ENCODE measurements around the gene DNM2. TPM values are rescaled to one million over a fixed set of nuclear protein-coding genes. Genes with fewer than 3 reads are reported as not detected.
"Not testable (repeated sequence)": the region's sequence is repeated elsewhere in the genome, so short reads cannot be mapped to it uniquely, and the experiment has no call there.

DNM2 gene
- total RNA-seq, 4 donors from 2014 or later, result 469 to 1,152 (median 585) TPM

DNA sequence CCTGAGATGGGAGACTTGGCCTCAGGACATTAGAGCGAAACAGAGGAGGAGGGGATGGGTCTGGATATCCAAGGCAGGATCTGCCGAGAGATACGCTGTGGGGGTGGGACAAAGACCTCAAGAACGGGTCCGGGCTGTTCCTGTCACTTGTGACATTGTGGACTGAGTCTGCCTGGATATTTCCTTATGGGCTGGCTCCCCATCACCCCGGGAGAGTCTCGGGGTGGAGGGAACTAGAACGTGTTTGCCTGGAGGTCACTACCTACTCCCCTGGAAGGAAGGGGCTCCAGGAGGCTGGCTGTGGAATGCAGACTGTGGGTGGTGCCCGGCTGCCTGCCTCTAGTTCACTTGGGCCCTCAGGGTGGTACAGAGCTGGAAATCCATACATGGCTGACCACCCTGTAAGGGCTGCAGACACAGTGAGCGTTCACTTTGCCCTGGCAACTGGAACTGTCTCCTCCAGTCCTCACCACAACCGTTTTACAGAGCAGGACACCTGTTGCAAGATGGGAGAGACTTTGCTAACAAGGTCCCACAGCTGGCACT lies 26.4 kb downstream of the DNM2 start:
- 47% methylated on average over 11 of the region's 11 CpGs; no CpG with 5 or more reads in 1 of the 2 donors for WGBS, 2 donors (ENCODE audit: low coverage in 1 of 2)
- Histone ChIP-seq H3K27ac (peak overlapping the region; percentile 86 to 88 (median 87)), H3K9me3 (no peaks in the 10 kb centered on the region), H3K4me3 (peak overlapping the region in 1 of 4 donors; percentile 17), H3K36me3 (no peaks in the 10 kb centered on the region), H3K27me3 (no peaks in the 10 kb centered on the region), H3K4me1 (peaks cover 41 to 98% (median 89%) of the 10 kb centered on the region in 4 donors)
- intact Hi-C loops (cut with DNase I; ENCODE audit: low total_unique reads), result no loop called here
- in situ Hi-C loops (cut with MboI; ENCODE audit: low pct_ligation_motif_present in 1 of 4, low pct_unique_long_range_greater_than_20kb in 1 of 4, low sequenced_read_pairs in 3 of 4), result no loop called here
- TF ChIP-seq POLR2A (IDR thresholded peaks at IDR 0.05) (no peak), POLR2AphosphoS5 (IDR thresholded peaks at IDR 0.05) (no peak), EP300 (IDR thresholded peaks at IDR 0.05; ENCODE audit: low read depth) (no peak)
- TF ChIP-seq, protein P1, sequence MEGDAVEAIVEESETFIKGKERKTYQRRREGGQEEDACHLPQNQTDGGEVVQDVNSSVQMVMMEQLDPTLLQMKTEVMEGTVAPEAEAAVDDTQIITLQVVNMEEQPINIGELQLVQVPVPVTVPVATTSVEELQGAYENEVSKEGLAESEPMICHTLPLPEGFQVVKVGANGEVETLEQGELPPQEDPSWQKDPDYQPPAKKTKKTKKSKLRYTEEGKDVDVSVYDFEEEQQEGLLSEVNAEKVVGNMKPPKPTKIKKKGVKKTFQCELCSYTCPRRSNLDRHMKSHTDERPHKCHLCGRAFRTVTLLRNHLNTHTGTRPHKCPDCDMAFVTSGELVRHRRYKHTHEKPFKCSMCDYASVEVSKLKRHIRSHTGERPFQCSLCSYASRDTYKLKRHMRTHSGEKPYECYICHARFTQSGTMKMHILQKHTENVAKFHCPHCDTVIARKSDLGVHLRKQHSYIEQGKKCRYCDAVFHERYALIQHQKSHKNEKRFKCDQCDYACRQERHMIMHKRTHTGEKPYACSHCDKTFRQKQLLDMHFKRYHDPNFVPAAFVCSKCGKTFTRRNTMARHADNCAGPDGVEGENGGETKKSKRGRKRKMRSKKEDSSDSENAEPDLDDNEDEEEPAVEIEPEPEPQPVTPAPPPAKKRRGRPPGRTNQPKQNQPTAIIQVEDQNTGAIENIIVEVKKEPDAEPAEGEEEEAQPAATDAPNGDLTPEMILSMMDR (IDR thresholded peaks at IDR 0.05), result no peak
- DNase-seq, result no peak

DNA sequence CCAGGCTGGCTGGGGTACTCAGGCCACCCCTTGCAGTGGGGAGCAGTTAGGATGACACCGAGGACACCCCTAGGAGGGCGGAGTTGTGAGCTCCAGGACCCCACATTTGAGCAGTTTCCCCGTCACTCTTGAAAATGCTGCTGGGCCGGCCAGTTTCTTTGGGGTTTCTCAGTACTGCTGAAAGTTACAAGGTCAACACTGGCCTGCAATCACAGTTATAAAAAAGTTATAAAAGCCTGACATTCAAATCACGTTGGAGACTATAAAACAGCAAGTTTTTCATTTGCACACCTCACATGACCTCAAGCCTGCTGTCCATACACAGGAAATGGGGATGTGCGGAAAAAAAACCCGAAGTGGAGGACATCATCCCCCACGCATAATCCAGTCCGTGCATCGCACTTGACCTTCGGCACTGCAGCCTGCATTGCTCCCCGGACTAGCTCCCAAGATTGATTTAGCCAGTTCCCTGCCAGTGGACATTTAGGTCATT lies 27.0 kb downstream of the DNM2 start:
- WGBS, 2 donors (ENCODE audit: low coverage in 1 of 2), result 27 to 35% methylated on average over 8 to 12 of the region's 12 CpGs

DNA sequence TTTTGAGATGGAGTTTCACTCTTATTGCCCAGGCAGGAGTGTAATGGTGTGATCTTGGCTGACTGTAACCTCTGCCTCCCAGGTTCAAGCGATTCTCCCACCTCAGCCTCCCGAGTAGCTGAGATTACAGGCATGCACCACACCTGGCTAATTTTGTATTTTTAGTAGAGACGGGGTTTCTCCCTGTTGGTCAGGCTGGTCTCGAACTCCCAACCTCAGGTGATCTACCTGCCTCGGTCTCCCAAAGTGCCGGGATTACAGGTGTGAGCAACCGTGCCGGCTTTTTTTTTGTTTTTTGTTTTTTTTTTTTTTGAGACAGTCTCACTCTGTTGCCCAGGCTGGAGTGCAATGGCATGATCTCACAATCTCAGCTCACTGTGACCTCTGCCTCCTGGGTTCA lies 28.6 kb downstream of the DNM2 start:
- H3K4me3 ChIP-seq; DNase-seq; H3K36me3 ChIP-seq; H3K27me3 ChIP-seq; H3K9me3 ChIP-seq; intact Hi-C loops (cut with DNase I; ENCODE audit: low total_unique reads); in situ Hi-C loops (cut with MboI; ENCODE audit: low pct_ligation_motif_present in 1 of 4, low pct_unique_long_range_greater_than_20kb in 1 of 4, low sequenced_read_pairs in 3 of 4): not testable (repeated sequence)
- Histone ChIP-seq H3K27ac (peak overlapping the region; percentile 86 to 88 (median 87)), H3K4me1 (peaks cover 52 to 99% (median 94%) of the 10 kb centered on the region in 4 donors)
- WGBS, 2 donors (ENCODE audit: low coverage in 1 of 2), result 70 to 81% methylated on average over 5 to 8 of the region's 8 CpGs

More for the DNA sequence above, 27.0 kb downstream of the DNM2 start:
- intact Hi-C loops (cut with DNase I; ENCODE audit: low total_unique reads) (no loop called here), in situ Hi-C loops (cut with MboI; ENCODE audit: low pct_ligation_motif_present in 1 of 4, low pct_unique_long_range_greater_than_20kb in 1 of 4, low sequenced_read_pairs in 3 of 4) (no loop called here)
- Histone ChIP-seq H3K9me3 (no peaks in the 10 kb centered on the region), H3K27me3 (no peaks in the 10 kb centered on the region), H3K36me3 (no peaks in the 10 kb centered on the region), H3K4me1 (peaks cover 44 to 97% (median 89%) of the 10 kb centered on the region in 4 donors), H3K4me3 (peak overlapping the region in 1 of 4 donors; percentile 17), H3K27ac (peak overlapping the region; percentile 86 to 88 (median 87))
- TF ChIP-seq, protein P1 (IDR thresholded peaks at IDR 0.05), result no peak
- TF ChIP-seq POLR2A (IDR thresholded peaks at IDR 0.05) (peak; percentile 64), EP300 (IDR thresholded peaks at IDR 0.05; ENCODE audit: low read depth) (no peak), POLR2AphosphoS5 (IDR thresholded peaks at IDR 0.05) (peak in 2 of 3 donors; percentile 48 to 65)
- DNase-seq, result peak; percentile 65

DNA sequence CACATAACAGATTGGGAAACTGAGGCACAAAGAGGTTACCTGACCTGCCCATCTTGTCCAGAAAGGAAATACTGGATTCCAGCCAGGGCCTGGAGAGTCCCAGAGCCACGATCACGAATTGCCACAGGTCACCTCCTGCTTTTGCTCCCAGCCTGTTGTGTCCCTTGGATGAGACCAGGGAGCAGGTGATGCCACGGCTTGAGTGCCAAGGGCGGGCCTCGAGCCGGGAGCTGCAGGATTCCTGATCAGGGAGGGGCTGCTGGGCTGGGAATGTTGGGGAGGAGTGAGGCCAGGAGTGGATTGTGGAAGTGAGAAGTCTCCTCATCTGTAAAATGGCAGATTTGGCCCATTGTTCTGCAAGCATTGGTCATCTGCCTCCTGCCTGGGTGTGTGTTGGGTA lies 29.4 kb downstream of the DNM2 start:
- Histone ChIP-seq H3K36me3 (no peaks in the 10 kb centered on the region), H3K4me1 (peaks cover 53 to 99% (median 95%) of the 10 kb centered on the region in 4 donors), H3K27me3 (no peaks in the 10 kb centered on the region), H3K27ac (peak overlapping the region; percentile 86 to 88 (median 87)), H3K4me3 (no peak overlapping the region), H3K9me3 (no peaks in the 10 kb centered on the region)
- 42% methylated on average over 6 of the region's 6 CpGs; no CpG with 5 or more reads in 1 of the 2 donors for WGBS, 2 donors (ENCODE audit: low coverage in 1 of 2)
- intact Hi-C loops (cut with DNase I; ENCODE audit: low total_unique reads), result no loop called here
- in situ Hi-C loops (cut with MboI; ENCODE audit: low pct_ligation_motif_present in 1 of 4, low pct_unique_long_range_greater_than_20kb in 1 of 4, low sequenced_read_pairs in 3 of 4), result no loop called here
- DNase-seq, result peak; percentile 88
- TF ChIP-seq POLR2A (IDR thresholded peaks at IDR 0.05) (peak; percentile 67), POLR2AphosphoS5 (IDR thresholded peaks at IDR 0.05) (peak in 2 of 3 donors; percentile 78 to 80)
- TF ChIP-seq, protein P1 (IDR thresholded peaks at IDR 0.05), result no peak
